Uterus (tissue), 2 donors: ENCODE data around the gene TMIGD3.

Experiments
- CTCF ChIP-seq, 4 experiments: fragments of 200-600 bp in 2 of 4; fragments of 450-650 bp in 2 of 4; sonication (generic) in 2 of 4; IDR thresholded peaks; one replicate each; pipeline ENCODE4 v1.5.1; 2016 to 2019; ENCODE audit warnings: antibody characterized with exemption in 4 of 4, mild to moderate bottlenecking in 2 of 4, moderate library complexity in 1 of 4
- POLR2A ChIP-seq, 2 donors: fragments of 450-650 bp; IDR thresholded peaks; one replicate each; pipeline ENCODE4 v1.6.1; 2016; ENCODE audit warnings: antibody characterized with exemption in 2 of 2, mild to moderate bottlenecking in 1 of 2, moderate library complexity in 1 of 2

GRCh38 chr1:111470596-111470995 lies 32.8 kb downstream of the TMIGD3 start:
- TF ChIP-seq CTCF (IDR thresholded peaks at IDR 0.05) = no peak
- TF ChIP-seq POLR2A (IDR thresholded peaks at IDR 0.05) = no peak
